H9 (cell line): ENCODE results near the gene ZNF415. TPM values are rescaled to one million over a fixed set of nuclear protein-coding genes. Genes with fewer than 3 reads are reported as not detected.

ENCODE experiments used
- DNase-seq: peaks from one replicate; pipeline ENCODE4 v3.0.0-alpha.2; 2017
- H2AFZ ChIP-seq: one replicate; pipeline ENCODE4 v1.6.1; 2013; ENCODE audit warnings: mild to moderate bottlenecking, low read length, control low read depth, moderate library complexity
- H2AK5ac ChIP-seq: 2 replicates; pipeline ENCODE4 v1.6.1; 2013; ENCODE audit warnings: low read length, control low read depth, mixed read lengths; ENCODE audit not compliant: insufficient read length
- H2BK120ac ChIP-seq: one replicate; pipeline ENCODE4 v1.6.1; 2013; ENCODE audit warnings: low read depth, mild to moderate bottlenecking, low read length, control low read depth, inconsistent platforms; ENCODE audit not compliant: poor library complexity, severe bottlenecking
- H2BK12ac ChIP-seq: 2 replicates; pipeline ENCODE4 v1.6.1; 2013; ENCODE audit warnings: low read length, control low read depth, mixed read lengths, low read depth; ENCODE audit not compliant: insufficient read length
- H2BK15ac ChIP-seq: 2 replicates; pipeline ENCODE4 v1.6.1; 2013; ENCODE audit warnings: low read depth, low read length, control low read depth
- H2BK20ac ChIP-seq: one replicate; pipeline ENCODE4 v1.6.1; 2013; ENCODE audit warnings: low read depth, mild to moderate bottlenecking, low read length, control low read depth, inconsistent platforms; ENCODE audit not compliant: poor library complexity, severe bottlenecking
- H2BK5ac ChIP-seq: 2 replicates; pipeline ENCODE4 v1.6.1; 2013; ENCODE audit warnings: low read length, control low read depth, mixed read lengths; ENCODE audit not compliant: insufficient read length
- H3K14ac ChIP-seq: 2 replicates; pipeline ENCODE4 v1.6.1; 2013; ENCODE audit warnings: low read length, control low read depth; ENCODE audit not compliant: insufficient read depth
- H3K18ac ChIP-seq: 2 replicates; pipeline ENCODE4 v1.6.1; 2013; ENCODE audit warnings: low read depth, mild to moderate bottlenecking, mixed read lengths, low read length, control low read depth; ENCODE audit not compliant: insufficient read length
- H3K23ac ChIP-seq: 2 replicates; pipeline ENCODE4 v1.6.1; 2013; ENCODE audit warnings: low read length, control low read depth, mixed read lengths, low read depth; ENCODE audit not compliant: insufficient read length
- H3K23me2 ChIP-seq: 2 replicates; pipeline ENCODE4 v1.6.1; 2013; ENCODE audit warnings: low read depth, mild to moderate bottlenecking, mixed read lengths, low read length, control low read depth; ENCODE audit not compliant: insufficient read length, poor library complexity, severe bottlenecking
- H3K27ac ChIP-seq: 2 replicates; pipeline ENCODE4 v1.5.1; 2013; ENCODE audit warnings: low read length, control low read depth, mixed read lengths, low read depth; ENCODE audit not compliant: insufficient read length
- H3K27me3 ChIP-seq: 2 replicates; pipeline ENCODE4 v1.6.1; 2013; ENCODE audit warnings: low read length, control low read depth, inconsistent platforms; ENCODE audit not compliant: insufficient read depth
- H3K4ac ChIP-seq: 2 replicates; pipeline ENCODE4 v1.6.1; 2013; ENCODE audit warnings: low read depth, mild to moderate bottlenecking, control low read depth, inconsistent platforms, low read length, moderate library complexity
- H3K4me1 ChIP-seq: 2 replicates; pipeline ENCODE4 v1.6.1; 2013; ENCODE audit warnings: low read length, control low read depth, inconsistent platforms; ENCODE audit not compliant: insufficient read depth
- H3K4me2 ChIP-seq: 2 replicates; pipeline ENCODE4 v1.6.1; 2013; ENCODE audit warnings: low read length, control low read depth, mixed read lengths; ENCODE audit not compliant: insufficient read length, insufficient read depth
- H3K56ac ChIP-seq: 2 replicates; pipeline ENCODE4 v1.6.1; 2013; ENCODE audit warnings: low read depth, mild to moderate bottlenecking, mixed read lengths, low read length, control low read depth; ENCODE audit not compliant: insufficient read length
- H3K79me1 ChIP-seq: 2 replicates; pipeline ENCODE4 v1.6.1; 2013; ENCODE audit warnings: low read depth, mild to moderate bottlenecking, moderate library complexity, low read length, control low read depth, inconsistent platforms; ENCODE audit not compliant: insufficient read depth, poor library complexity, severe bottlenecking
- H3K79me2 ChIP-seq: 2 replicates; pipeline ENCODE4 v1.6.1; 2013; ENCODE audit warnings: low read length, control low read depth, inconsistent platforms; ENCODE audit not compliant: insufficient read depth
- H3K9ac ChIP-seq: 2 replicates; pipeline ENCODE4 v1.6.1; 2013; ENCODE audit warnings: low read length, control low read depth, mixed read lengths; ENCODE audit not compliant: insufficient read length; ENCODE audit errors: extremely low read depth
- H3K9me3 ChIP-seq: one replicate; pipeline ENCODE4 v1.6.1; 2013; ENCODE audit warnings: low read depth, low read length, inconsistent platforms; ENCODE audit not compliant: control insufficient read depth
- H3T11ph ChIP-seq: one replicate; pipeline ENCODE4 v1.6.1; 2013; ENCODE audit warnings: mild to moderate bottlenecking, low read length, control low read depth, inconsistent platforms
- H4K20me1 ChIP-seq: one replicate; pipeline ENCODE4 v1.6.1; 2013; ENCODE audit not compliant: control insufficient read depth, insufficient read length, insufficient read depth
- H4K5ac ChIP-seq: 2 replicates; pipeline ENCODE4 v1.6.1; 2013; ENCODE audit warnings: low read depth, mild to moderate bottlenecking, mixed read lengths, low read length, control low read depth; ENCODE audit not compliant: insufficient read length
- H4K8ac ChIP-seq: replicated peaks from 2 replicates; pipeline ENCODE4 v1.6.1; 2013; ENCODE audit warnings: low read length, control low read depth, mixed read lengths, low read depth; ENCODE audit not compliant: insufficient read length
- H4K91ac ChIP-seq: 2 replicates; pipeline ENCODE4 v1.6.1; 2013; ENCODE audit warnings: low read depth, mild to moderate bottlenecking, moderate library complexity, mixed read lengths, low read length, control low read depth; ENCODE audit not compliant: insufficient read length
- H3K27ac Mint-ChIP-seq, 3 experiments: 2 replicates in 2 of 3; 3 replicates in 1 of 3; pipeline ENCODE4 v1.8.0; 2020 to 2021; ENCODE audit warnings: mixed read lengths in 3 of 3, mild to moderate bottlenecking in 1 of 3, moderate library complexity in 1 of 3
- H3K27me3 Mint-ChIP-seq: 2 replicates; pipeline ENCODE4 v1.8.0; 2021; ENCODE audit warnings: low read depth, mild to moderate bottlenecking, moderate library complexity, mixed read lengths
- H3K36me3 Mint-ChIP-seq, 3 experiments: 2 replicates in 2 of 3; 3 replicates in 1 of 3; pipeline ENCODE4 v1.8.0; 2020 to 2021; ENCODE audit warnings: low read depth in 3 of 3, mixed read lengths in 3 of 3; ENCODE audit not compliant: insufficient read depth in 1 of 3
- H3K4me1 Mint-ChIP-seq, 2 experiments: 2 replicates each; pipeline ENCODE4 v1.8.0; 2020; ENCODE audit warnings: mixed read lengths in 2 of 2
- H3K4me3 Mint-ChIP-seq, 2 experiments: 2 replicates in 1 of 2; 3 replicates in 1 of 2; pipeline ENCODE4 v1.8.0; 2020 to 2021; ENCODE audit warnings: mild to moderate bottlenecking in 2 of 2, mixed read lengths in 2 of 2, moderate library complexity in 1 of 2
- H3K9me3 Mint-ChIP-seq, 2 experiments: 2 replicates in 1 of 2; 3 replicates in 1 of 2; pipeline ENCODE4 v1.8.0; 2020; ENCODE audit warnings: mild to moderate bottlenecking in 2 of 2, mixed read lengths in 2 of 2, moderate library complexity in 1 of 2
- WGBS: extraction: QIAGEN DNeasy Blood & Tissue Kit; methylation state at CpG from one replicate; pipeline ENCODE4 v1.1.7; 2013; ENCODE audit warnings: missing lambda C conversion rate, low lambda C conversion rate, mixed read lengths; ENCODE audit not compliant: insufficient read length; ENCODE audit errors: extremely low coverage; 5-methylcytosine and 5-hydroxymethylcytosine counted together
- total RNA-seq: library from RNA; stranded (reverse); gene quantifications from 2 replicates; pipeline ENCODE4 v1.2.1, GENCODE V29; 2021
- TF ChIP-seq, protein P1 (sequence below): fragments of 200-600 bp; sonication (generic); conservative IDR thresholded peaks from 3 replicates; pipeline ENCODE4 v1.8.0; 2021; ENCODE audit warnings: antibody characterized with exemption, mild to moderate bottlenecking

ZNF415 gene
- total RNA-seq, 1 experiment from 2014 or later, result 12.3 TPM

- no peaks in the 10 kb centered on the region for H3K4me1 ChIP-seq
- no peak overlapping the region for H2BK12ac ChIP-seq
- no peaks in the 10 kb centered on the region for H3K27me3 ChIP-seq
- H4K20me1 ChIP-seq, result no peaks in the 10 kb centered on the region
- H3K23ac ChIP-seq, result no peak overlapping the region
- H2BK120ac ChIP-seq, result no peak overlapping the region
- H3K27ac Mint-ChIP-seq, result no peak overlapping the region
- H2AFZ ChIP-seq, result no peak overlapping the region
- H3K56ac ChIP-seq, result no peak overlapping the region
- no peaks in the 10 kb centered on the region for H3K9me3 ChIP-seq
- H3K36me3 Mint-ChIP-seq, result peaks cover 29 to 35% (median 33%) of the 10 kb centered on the region in 3 experiments
- H3K4me2 ChIP-seq, result no peak overlapping the region
- H3K23me2 ChIP-seq, result peaks cover 12% of the 10 kb centered on the region
- H2BK20ac ChIP-seq, result no peak overlapping the region
- H3K79me1 ChIP-seq, result no peaks in the 10 kb centered on the region
- no peak overlapping the region for H3T11ph ChIP-seq
- no peak overlapping the region for H4K5ac ChIP-seq
- H2BK15ac ChIP-seq, result no peak overlapping the region
- H3K4ac ChIP-seq, result no peak overlapping the region
- H3K4me1 Mint-ChIP-seq, result peaks cover 10% of the 10 kb centered on the region in 2 experiments
- no peak overlapping the region for H3K14ac ChIP-seq
- peaks cover 3% of the 10 kb centered on the region; the same call in 1 of the 2 replicates for H3K79me2 ChIP-seq
- no peak overlapping the region for H4K91ac ChIP-seq
- peaks cover 9 to 14% of the 10 kb centered on the region in 2 experiments for H3K9me3 Mint-ChIP-seq
- H3K27me3 Mint-ChIP-seq, result peaks cover 11% of the 10 kb centered on the region
- WGBS, result no CpG with 5 or more reads among the region's 9 CpGs
- no peak for DNase-seq
- no peak overlapping the region for H2AK5ac ChIP-seq
- H3K4me3 Mint-ChIP-seq, result peak overlapping the region in 1 of 2 experiments; percentile 82; a peak in 2 of 5 replicates
- no peak overlapping the region for H3K18ac ChIP-seq
- TF ChIP-seq, protein P1, sequence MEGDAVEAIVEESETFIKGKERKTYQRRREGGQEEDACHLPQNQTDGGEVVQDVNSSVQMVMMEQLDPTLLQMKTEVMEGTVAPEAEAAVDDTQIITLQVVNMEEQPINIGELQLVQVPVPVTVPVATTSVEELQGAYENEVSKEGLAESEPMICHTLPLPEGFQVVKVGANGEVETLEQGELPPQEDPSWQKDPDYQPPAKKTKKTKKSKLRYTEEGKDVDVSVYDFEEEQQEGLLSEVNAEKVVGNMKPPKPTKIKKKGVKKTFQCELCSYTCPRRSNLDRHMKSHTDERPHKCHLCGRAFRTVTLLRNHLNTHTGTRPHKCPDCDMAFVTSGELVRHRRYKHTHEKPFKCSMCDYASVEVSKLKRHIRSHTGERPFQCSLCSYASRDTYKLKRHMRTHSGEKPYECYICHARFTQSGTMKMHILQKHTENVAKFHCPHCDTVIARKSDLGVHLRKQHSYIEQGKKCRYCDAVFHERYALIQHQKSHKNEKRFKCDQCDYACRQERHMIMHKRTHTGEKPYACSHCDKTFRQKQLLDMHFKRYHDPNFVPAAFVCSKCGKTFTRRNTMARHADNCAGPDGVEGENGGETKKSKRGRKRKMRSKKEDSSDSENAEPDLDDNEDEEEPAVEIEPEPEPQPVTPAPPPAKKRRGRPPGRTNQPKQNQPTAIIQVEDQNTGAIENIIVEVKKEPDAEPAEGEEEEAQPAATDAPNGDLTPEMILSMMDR, result no peak
- no peak overlapping the region for H3K27ac ChIP-seq
- no peak overlapping the region for H3K9ac ChIP-seq
- no peak overlapping the region for H4K8ac ChIP-seq
- no peak overlapping the region for H2BK5ac ChIP-seq
These were observed 24.1 kb upstream of the ZNF415 start for GRCh38 chr19:53156850-53157249.
